Measurements from ENCODE around the gene SAXO1. TPM values are rescaled to one million over a fixed set of nuclear protein-coding genes. Genes with fewer than 3 reads are reported as not detected.
"Not testable (repeated sequence)": the region's sequence is repeated elsewhere in the genome, so short reads cannot be mapped to it uniquely, and the experiment has no call there.

SAXO1 gene
- total RNA-seq, 1 donor from 2014 or later, result 0.17 TPM

- Mint-ChIP-seq H3K4me3 (ENCODE audit: unreplicated experiment) (no peak overlapping the region), H3K9me3 (ENCODE audit: low read depth) (no peaks in the 10 kb centered on the region), H3K27ac (ENCODE audit: unreplicated experiment) (no peak overlapping the region), H3K4me1 (ENCODE audit: low read depth) (no peaks in the 10 kb centered on the region), H3K27me3 (ENCODE audit: low read depth) (peaks cover 3% of the 10 kb centered on the region), H3K36me3 (ENCODE audit: low read depth) (peaks cover 1% of the 10 kb centered on the region)
- DNase-seq (ENCODE audit: low spot score), result no peak
- TF ChIP-seq, protein P1, sequence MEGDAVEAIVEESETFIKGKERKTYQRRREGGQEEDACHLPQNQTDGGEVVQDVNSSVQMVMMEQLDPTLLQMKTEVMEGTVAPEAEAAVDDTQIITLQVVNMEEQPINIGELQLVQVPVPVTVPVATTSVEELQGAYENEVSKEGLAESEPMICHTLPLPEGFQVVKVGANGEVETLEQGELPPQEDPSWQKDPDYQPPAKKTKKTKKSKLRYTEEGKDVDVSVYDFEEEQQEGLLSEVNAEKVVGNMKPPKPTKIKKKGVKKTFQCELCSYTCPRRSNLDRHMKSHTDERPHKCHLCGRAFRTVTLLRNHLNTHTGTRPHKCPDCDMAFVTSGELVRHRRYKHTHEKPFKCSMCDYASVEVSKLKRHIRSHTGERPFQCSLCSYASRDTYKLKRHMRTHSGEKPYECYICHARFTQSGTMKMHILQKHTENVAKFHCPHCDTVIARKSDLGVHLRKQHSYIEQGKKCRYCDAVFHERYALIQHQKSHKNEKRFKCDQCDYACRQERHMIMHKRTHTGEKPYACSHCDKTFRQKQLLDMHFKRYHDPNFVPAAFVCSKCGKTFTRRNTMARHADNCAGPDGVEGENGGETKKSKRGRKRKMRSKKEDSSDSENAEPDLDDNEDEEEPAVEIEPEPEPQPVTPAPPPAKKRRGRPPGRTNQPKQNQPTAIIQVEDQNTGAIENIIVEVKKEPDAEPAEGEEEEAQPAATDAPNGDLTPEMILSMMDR (IDR thresholded peaks at IDR 0.05), result no peak
Observed at GRCh38 chr9:18997151-18997550, 35.9 kb downstream of the SAXO1 start.

DNA sequence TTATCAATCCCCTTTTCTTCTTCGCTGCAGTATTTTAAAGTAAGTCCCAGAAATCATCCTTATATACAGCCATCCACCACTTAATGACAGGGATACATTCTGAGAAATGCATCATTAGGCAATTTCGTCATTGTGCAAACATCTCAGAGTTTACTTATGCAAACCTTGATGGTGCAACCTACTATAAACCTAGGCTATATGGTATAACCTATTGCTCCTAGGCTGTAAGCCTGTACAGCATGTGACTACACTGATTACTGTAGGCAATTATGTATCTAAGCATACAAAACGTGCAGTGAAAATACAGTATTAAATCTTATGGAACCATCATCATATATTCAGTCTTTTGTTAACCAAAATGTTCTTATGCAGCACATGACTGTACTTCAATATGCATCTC is 36.8 kb downstream of the SAXO1 start:
- Mint-ChIP-seq H3K27ac (ENCODE audit: unreplicated experiment) (no peak overlapping the region), H3K9me3 (ENCODE audit: low read depth) (no peaks in the 10 kb centered on the region), H3K36me3 (ENCODE audit: low read depth) (peaks cover 1% of the 10 kb centered on the region), H3K27me3 (ENCODE audit: low read depth) (peaks cover 3% of the 10 kb centered on the region), H3K4me1 (ENCODE audit: low read depth) (no peaks in the 10 kb centered on the region), H3K4me3 (ENCODE audit: unreplicated experiment) (no peak overlapping the region)
- no peak for DNase-seq (ENCODE audit: low spot score)
- TF ChIP-seq, protein P1 (IDR thresholded peaks at IDR 0.05), result no peak

- Mint-ChIP-seq H3K27ac (ENCODE audit: unreplicated experiment) (no peak overlapping the region), H3K4me1 (ENCODE audit: low read depth) (no peaks in the 10 kb centered on the region), H3K4me3 (ENCODE audit: unreplicated experiment) (no peak overlapping the region), H3K9me3 (ENCODE audit: low read depth) (no peaks in the 10 kb centered on the region), H3K27me3 (ENCODE audit: low read depth) (no peaks in the 10 kb centered on the region), H3K36me3 (ENCODE audit: low read depth) (peaks cover 1% of the 10 kb centered on the region)
- DNase-seq (ENCODE audit: low spot score), result no peak
- TF ChIP-seq, protein P1 (IDR thresholded peaks at IDR 0.05), result no peak
Observed at GRCh38 chr9:18994263-18994916, 38.6 kb downstream of the SAXO1 start.

DNA sequence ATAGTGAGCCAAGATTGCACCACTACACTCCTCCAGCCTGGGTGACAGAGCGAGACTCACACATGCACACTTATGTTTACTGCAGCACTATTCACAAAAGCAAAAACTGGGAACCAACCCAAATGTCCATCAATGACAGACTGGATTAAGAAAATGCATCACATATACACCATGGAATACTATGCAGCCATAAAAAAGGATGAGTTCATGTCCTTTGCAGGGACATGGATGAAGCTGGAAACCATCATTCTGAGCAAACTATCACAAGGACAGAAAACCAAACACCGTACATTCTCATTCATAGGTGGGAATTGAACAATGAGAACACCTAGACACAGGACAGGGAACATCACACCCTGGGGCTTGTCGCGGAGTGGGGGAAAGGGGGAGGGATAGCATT is 41.8 kb downstream of the SAXO1 start:
- not testable (repeated sequence) for H3K4me1 Mint-ChIP-seq (ENCODE audit: low read depth); H3K9me3 Mint-ChIP-seq (ENCODE audit: low read depth); H3K27ac Mint-ChIP-seq (ENCODE audit: unreplicated experiment); H3K36me3 Mint-ChIP-seq (ENCODE audit: low read depth); H3K4me3 Mint-ChIP-seq (ENCODE audit: unreplicated experiment); DNase-seq (ENCODE audit: low spot score); H3K27me3 Mint-ChIP-seq (ENCODE audit: low read depth)

GRCh38 chr9:18990494-18990893 is 42.5 kb downstream of the SAXO1 start:
- Mint-ChIP-seq H3K9me3 (ENCODE audit: low read depth) (no peaks in the 10 kb centered on the region), H3K27me3 (ENCODE audit: low read depth) (no peaks in the 10 kb centered on the region), H3K27ac (ENCODE audit: unreplicated experiment) (no peak overlapping the region), H3K4me3 (ENCODE audit: unreplicated experiment) (no peak overlapping the region), H3K36me3 (ENCODE audit: low read depth) (no peaks in the 10 kb centered on the region), H3K4me1 (ENCODE audit: low read depth) (peaks cover 8% of the 10 kb centered on the region)
- TF ChIP-seq, protein P1 (IDR thresholded peaks at IDR 0.05), result no peak
- no peak for DNase-seq (ENCODE audit: low spot score)

DNA sequence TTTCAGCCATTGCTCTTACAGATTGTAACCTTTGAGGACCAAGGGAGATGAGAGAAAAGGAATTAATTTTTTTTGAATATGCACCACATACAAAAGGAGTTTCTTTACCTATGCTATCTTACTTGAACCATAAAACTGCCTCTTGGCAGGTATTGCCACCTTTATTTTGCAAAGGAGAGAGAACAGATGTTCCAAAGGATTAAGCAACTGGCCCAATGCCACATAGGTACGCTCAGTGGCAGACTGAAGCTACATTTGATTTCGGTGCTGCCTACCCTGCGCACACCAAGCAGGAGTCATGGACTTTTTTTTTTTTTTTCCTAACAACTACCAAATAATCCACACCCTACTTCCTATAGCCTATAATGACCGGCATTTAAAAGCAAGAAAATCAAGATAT is 43.1 kb downstream of the SAXO1 start:
- no peak for DNase-seq (ENCODE audit: low spot score)
- Mint-ChIP-seq H3K36me3 (ENCODE audit: low read depth) (no peaks in the 10 kb centered on the region), H3K27me3 (ENCODE audit: low read depth) (no peaks in the 10 kb centered on the region), H3K4me3 (ENCODE audit: unreplicated experiment) (no peak overlapping the region), H3K4me1 (ENCODE audit: low read depth) (peaks cover 14% of the 10 kb centered on the region), H3K9me3 (ENCODE audit: low read depth) (no peaks in the 10 kb centered on the region), H3K27ac (ENCODE audit: unreplicated experiment) (no peak overlapping the region)
- TF ChIP-seq, protein P1 (IDR thresholded peaks at IDR 0.05), result no peak

All from chondrocyte (in vitro differentiated cells).